Daoy (cell line): ENCODE results near the gene EBI3. TPM values are rescaled to one million over a fixed set of nuclear protein-coding genes. Genes with fewer than 3 reads are reported as not detected.
"Not testable (repeated sequence)": the region's sequence is repeated elsewhere in the genome, so short reads cannot be mapped to it uniquely, and the experiment has no call there.

Experiments
- DNase-seq: peaks from one replicate; pipeline ENCODE4 v3.0.0-alpha.2; 2015; ENCODE audit warnings: low read depth
- total RNA-seq: library from RNA; depleted of rRNA; stranded (reverse); fragments of >200 nt; shearing (Covaris generic); gene quantifications from 2 replicates; pipeline ENCODE4 v1.2.3, GENCODE V29; 2014; rRNA removed

Gene EBI3
- total RNA-seq, 1 experiment from 2014 or later: 7.0 TPM

GRCh38 chr19:4278010-4278409 is 48.7 kb downstream of the EBI3 start:
- DNase-seq: no peak

- DNase-seq: no peak
Observed at GRCh38 chr19:4278419-4279266, 49.3 kb downstream of the EBI3 start, which contains the start of gene SHD. SHD (plus strand) TSS chr19:4279266; CDS start chr19:4280064, 798 bp downstream.

GRCh38 chr19:4279267-4279529 is 49.9 kb downstream of the EBI3 start:
- no peak for DNase-seq

- DNase-seq: no peak
Observed at GRCh38 chr19:4279530-4280422, 50.5 kb downstream of the EBI3 start.

- DNase-seq: peak; percentile 69
Observed at GRCh38 chr19:4284176-4284958, 55.0 kb downstream of the EBI3 start.

- DNase-seq: no peak
Observed at GRCh38 chr19:4284974-4285373, 55.7 kb downstream of the EBI3 start.

GRCh38 chr19:4286141-4286540 is 56.8 kb downstream of the EBI3 start:
- DNase-seq: not testable (repeated sequence)

Other genes with a start within 250 kb of the EBI3 start
- 1,288 and 1,386 TPM in 2 replicates for gene EEF2, start 244.1 kb upstream of the EBI3 start, total RNA-seq
- gene PIAS4, start 221.8 kb upstream of the EBI3 start, total RNA-seq: 25.7 and 31.5 TPM in 2 replicates
- 7.9 and 14.8 TPM in 2 replicates for gene ZBTB7A, start 162.6 kb upstream of the EBI3 start, total RNA-seq
- gene MAP2K2, start 105.4 kb upstream of the EBI3 start, total RNA-seq: 138 and 183 TPM in 2 replicates
- 0.17 TPM in 1 of 2 replicates, not detected in the other for gene CREB3L3, start 75.9 kb upstream of the EBI3 start, total RNA-seq
- 19.0 and 23.9 TPM in 2 replicates for gene SIRT6, start 47.0 kb upstream of the EBI3 start, total RNA-seq
- 0.34 and 0.74 TPM in 2 replicates for gene ANKRD24, start 46.8 kb upstream of the EBI3 start, total RNA-seq
- gene YJU2, start 17.6 kb downstream of the EBI3 start, total RNA-seq: 48.0 and 51.7 TPM in 2 replicates
- not detected in 2 replicates for gene SHD, start 49.7 kb downstream of the EBI3 start, total RNA-seq
- gene TMIGD2, start 72.9 kb downstream of the EBI3 start, total RNA-seq: not detected in 2 replicates
- gene FSD1, start 75.1 kb downstream of the EBI3 start, total RNA-seq: 28.3 and 47.4 TPM in 2 replicates
- gene STAP2, start 109.3 kb downstream of the EBI3 start, total RNA-seq: 28.9 and 35.7 TPM in 2 replicates
- 0.95 and 2.5 TPM in 2 replicates for gene MPND, start 114.0 kb downstream of the EBI3 start, total RNA-seq
- gene SH3GL1, start 171.0 kb downstream of the EBI3 start, total RNA-seq: 44.3 and 52.8 TPM in 2 replicates
- gene CHAF1A, start 173.1 kb downstream of the EBI3 start, total RNA-seq: 39.7 and 55.8 TPM in 2 replicates
- 57.9 and 72.7 TPM in 2 replicates for gene UBXN6, start 228.3 kb downstream of the EBI3 start, total RNA-seq
- 57.4 and 79.1 TPM in 2 replicates for gene HDGFL2, start 242.8 kb downstream of the EBI3 start, total RNA-seq